Effector memory CD4-positive, alpha-beta T cell (primary cell): ENCODE data around the gene MIGA2.

Experiments used
- DNase-seq, 3 donors: peaks; one replicate each; pipeline ENCODE4 v3.0.0-alpha.2; 2020
- H3K27ac ChIP-seq: 2 replicates; pipeline ENCODE4 v1.7.0; 2013; ENCODE audit warnings: mild to moderate bottlenecking, low read length, moderate library complexity; ENCODE audit not compliant: insufficient read depth, poor library complexity, severe bottlenecking
- H3K27me3 ChIP-seq: replicated peaks from 2 replicates; pipeline ENCODE4 v1.7.0; 2013; ENCODE audit warnings: mild to moderate bottlenecking, low read length; ENCODE audit not compliant: insufficient read depth, control insufficient read depth, poor library complexity, severe bottlenecking
- H3K36me3 ChIP-seq: 2 replicates; pipeline ENCODE4 v1.7.0; 2013; ENCODE audit warnings: mild to moderate bottlenecking, low read length, moderate library complexity; ENCODE audit not compliant: control insufficient read depth, insufficient read depth
- H3K4me1 ChIP-seq: 2 replicates; pipeline ENCODE4 v1.7.0; 2013; ENCODE audit warnings: low read length, mild to moderate bottlenecking; ENCODE audit not compliant: control insufficient read depth, insufficient read depth, poor library complexity, severe bottlenecking
- H3K4me3 ChIP-seq: 2 replicates; pipeline ENCODE4 v1.7.0; 2013; ENCODE audit warnings: low read length, low read depth, mild to moderate bottlenecking; ENCODE audit not compliant: insufficient read depth, poor library complexity, severe bottlenecking
- H3K9me3 ChIP-seq: 2 replicates; pipeline ENCODE4 v1.7.0; 2013; ENCODE audit warnings: mild to moderate bottlenecking, low read length, moderate library complexity; ENCODE audit not compliant: control insufficient read depth

The MIGA2 gene

DNA sequence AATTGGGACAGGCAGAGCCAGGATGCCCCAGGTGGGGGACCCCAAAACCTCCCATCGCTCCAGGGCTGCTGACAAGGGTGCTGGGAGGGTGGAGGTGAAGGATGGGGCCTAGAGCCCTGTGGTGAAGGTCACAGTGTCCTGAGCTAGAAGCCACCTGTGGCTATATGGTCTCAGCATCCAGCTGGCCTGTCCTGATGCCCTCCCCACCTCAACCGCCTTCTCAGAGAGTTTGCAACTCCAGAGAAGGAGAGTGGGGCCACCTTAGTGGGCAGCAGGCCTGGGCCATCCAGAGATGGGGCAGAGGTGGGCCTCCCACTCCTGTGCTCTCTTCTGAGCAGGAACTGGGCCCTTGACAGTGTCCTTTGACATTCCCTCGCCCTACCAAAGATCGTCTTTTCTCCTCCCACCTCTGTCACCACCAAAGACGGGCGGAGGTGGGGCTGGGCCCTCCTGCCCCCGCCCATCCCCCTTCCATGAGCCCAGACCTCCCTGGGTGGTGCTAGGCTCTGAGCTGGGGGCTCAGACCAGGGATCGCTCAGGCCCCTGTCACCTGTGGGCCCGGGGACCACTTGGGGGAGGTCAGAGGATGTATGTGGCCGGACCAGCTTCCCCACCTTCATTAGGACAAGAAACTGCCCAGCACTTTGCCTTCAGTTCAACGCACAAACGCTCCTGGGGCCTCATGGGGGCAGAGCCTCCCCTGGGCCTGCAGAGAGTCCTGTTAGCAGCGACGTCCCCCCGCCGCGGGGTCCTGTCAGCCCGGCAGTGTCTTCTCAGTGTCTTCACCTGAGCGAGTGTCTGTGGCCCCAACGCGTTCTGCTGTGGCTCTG lies 34.5 kb downstream of the MIGA2 start:
- peaks cover 17% of the 10 kb centered on the region for H3K36me3 ChIP-seq
- DNase-seq, result no peak
- H3K4me3 ChIP-seq, result no peak overlapping the region
- no peaks in the 10 kb centered on the region for H3K9me3 ChIP-seq
- H3K27me3 ChIP-seq, result no peaks in the 10 kb centered on the region
- H3K4me1 ChIP-seq, result peaks cover 30% of the 10 kb centered on the region
- no peak overlapping the region for H3K27ac ChIP-seq

DNA sequence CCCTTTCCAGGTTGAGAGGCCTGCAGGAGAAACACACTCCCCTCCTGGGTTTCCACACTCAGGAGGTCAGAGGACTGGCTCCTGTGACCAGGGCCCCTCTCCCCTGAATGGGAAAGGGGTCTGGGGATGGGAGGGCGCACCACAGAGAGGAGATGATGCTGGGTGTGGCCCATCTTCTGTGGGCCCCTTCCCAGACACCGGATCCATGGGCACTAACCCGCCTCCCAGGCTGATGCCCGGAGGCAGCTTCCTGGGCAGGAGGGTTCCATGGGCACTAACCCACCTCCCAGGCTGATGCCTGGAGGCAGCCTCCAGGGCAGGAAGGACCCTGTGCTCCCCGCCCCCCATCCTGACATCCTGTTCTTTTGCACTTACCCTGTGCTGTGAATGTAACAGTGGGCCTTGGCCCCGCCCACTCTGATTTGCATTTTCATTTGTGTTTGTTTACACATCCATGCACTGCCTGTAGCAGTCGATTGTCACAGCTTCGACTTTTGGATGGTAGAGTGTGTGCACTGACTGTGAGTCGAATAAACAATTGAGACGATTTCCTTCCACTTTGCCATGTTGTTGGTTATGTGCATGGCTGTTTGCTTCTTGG lies 35.2 kb downstream of the MIGA2 start:
- H3K36me3 ChIP-seq, result peaks cover 14% of the 10 kb centered on the region
- H3K27ac ChIP-seq, result no peak overlapping the region
- peaks cover 30% of the 10 kb centered on the region for H3K4me1 ChIP-seq
- peak in 1 of 3 donors; percentile 16 for DNase-seq
- H3K27me3 ChIP-seq, result no peaks in the 10 kb centered on the region
- no peaks in the 10 kb centered on the region for H3K9me3 ChIP-seq
- no peak overlapping the region for H3K4me3 ChIP-seq

DNA sequence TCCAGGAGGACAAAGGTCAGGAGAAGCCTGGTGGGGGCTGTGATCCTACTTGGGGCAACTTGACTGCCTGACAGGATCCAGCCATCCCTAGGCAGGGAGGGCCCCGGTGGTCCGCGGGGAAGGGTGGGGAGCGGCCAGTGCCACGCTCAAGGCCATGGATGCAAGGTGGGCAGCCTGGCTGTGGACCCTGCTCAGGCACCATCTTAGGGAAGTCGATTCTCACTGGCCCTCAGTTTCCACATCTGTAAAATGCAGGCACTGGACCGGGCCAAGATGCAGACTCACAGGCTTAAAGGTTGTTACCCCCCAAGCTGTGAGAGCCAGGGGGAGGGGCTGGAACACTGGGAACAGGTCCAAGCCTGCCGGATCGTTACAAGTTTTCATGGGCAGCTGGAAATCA lies 35.7 kb downstream of the MIGA2 start:
- Histone ChIP-seq H3K4me3 (no peak overlapping the region), H3K9me3 (no peaks in the 10 kb centered on the region), H3K36me3 (peaks cover 13% of the 10 kb centered on the region), H3K4me1 (peaks cover 30% of the 10 kb centered on the region), H3K27me3 (no peaks in the 10 kb centered on the region), H3K27ac (no peak overlapping the region)
- DNase-seq, result no peak

DNA sequence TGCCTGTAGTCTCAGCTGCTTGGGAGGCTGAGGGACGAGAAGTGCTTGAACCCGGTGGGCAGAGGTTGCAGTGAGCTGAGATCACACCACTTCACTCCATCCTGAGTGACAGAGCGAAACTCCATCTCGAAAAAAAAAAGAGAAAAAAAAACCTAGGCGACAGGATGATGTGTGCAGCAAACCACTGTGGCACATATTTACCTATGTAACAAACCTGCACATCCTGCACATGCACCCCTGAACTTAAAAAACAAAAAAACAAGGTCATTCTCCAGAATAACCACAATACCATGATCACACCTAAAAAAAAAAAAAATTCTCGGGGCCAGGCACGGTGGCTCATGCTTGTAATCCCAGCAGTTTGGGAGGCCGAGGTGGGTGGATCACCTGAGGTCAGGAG lies 37.0 kb downstream of the MIGA2 start:
- peaks cover 29% of the 10 kb centered on the region for H3K4me1 ChIP-seq
- H3K36me3 ChIP-seq, result peaks cover 3% of the 10 kb centered on the region
- no peak for DNase-seq
- H3K27ac ChIP-seq, result no peak overlapping the region
- H3K4me3 ChIP-seq, result no peak overlapping the region
- H3K9me3 ChIP-seq, result no peaks in the 10 kb centered on the region
- H3K27me3 ChIP-seq, result no peaks in the 10 kb centered on the region

DNA sequence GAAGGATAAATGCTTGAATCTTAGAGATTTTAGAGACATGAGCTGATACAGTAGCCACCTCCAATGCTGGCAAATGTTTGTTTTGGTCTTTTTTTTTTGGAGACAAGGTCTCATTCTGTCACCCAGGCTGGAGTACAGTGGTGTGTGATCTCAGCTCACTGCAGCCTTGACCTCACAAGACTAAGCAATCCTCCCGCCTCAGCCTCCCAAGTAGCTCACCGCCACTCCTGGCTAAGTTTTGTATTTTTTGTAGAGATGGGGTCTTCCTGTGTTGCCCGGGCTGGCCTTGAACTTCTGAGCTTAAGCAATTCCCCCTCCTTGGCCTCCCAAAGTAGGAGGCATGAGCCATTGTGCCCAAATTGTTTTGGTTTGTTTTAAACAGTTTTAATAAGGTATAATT lies 37.7 kb downstream of the MIGA2 start:
- Histone ChIP-seq H3K4me3 (no peak overlapping the region), H3K36me3 (no peaks in the 10 kb centered on the region), H3K27me3 (no peaks in the 10 kb centered on the region), H3K27ac (no peak overlapping the region), H3K4me1 (peaks cover 22% of the 10 kb centered on the region), H3K9me3 (no peaks in the 10 kb centered on the region)
- no peak for DNase-seq

DNA sequence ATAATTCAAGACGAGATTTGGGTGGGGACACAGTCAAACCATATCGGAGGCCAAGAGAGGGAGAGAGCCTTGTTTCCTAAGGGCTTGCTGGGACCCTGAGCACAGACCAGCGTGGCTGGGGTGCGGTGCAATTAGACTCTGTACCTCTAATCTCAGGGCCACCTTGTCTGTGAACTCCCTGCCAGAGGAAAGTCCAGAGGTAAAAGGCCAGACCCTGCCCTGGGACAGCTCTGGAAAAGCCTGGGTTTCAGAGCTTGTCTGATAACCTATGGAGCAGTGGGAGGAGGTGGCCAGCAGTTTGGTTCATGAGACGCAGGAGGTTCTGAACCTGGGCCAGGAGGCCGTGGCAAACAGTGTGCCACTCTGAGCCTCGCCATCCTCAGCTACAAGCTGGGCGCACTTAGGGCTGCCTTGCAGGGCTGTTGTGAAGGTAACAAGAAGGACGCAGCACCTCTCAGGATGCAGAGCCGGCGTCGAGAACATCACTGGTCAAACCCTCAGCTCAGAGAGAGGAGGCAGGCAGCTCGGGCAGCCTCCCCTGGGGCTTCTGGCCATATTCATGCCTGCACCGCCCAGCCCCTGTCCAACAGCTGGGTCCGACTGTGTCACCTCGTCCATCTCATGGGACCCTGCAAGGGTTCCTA lies 39.7 kb downstream of the MIGA2 start:
- H3K9me3 ChIP-seq, result no peaks in the 10 kb centered on the region
- H3K4me3 ChIP-seq, result no peak overlapping the region
- no peak overlapping the region for H3K27ac ChIP-seq
- DNase-seq, result no peak
- peaks cover 8% of the 10 kb centered on the region for H3K4me1 ChIP-seq
- H3K27me3 ChIP-seq, result no peaks in the 10 kb centered on the region
- no peaks in the 10 kb centered on the region for H3K36me3 ChIP-seq

DNA sequence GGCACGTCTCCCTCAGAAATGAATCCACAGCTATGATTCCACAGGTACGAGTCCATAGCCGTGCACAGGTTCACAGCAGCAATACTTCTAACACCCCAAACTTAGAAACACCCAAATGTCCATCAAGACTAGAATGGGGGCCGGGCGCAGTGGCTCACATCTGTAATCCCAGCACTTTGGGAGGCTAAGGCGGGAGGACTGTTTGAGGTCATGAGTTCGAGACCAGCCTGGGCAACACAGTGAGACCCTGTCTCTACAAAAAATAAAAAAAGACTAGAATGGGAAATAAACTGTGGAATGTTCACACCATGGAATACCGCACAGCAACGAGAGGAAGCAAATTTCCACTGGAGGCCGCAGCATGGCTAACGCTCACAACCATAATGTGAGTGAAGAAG lies 40.2 kb downstream of the MIGA2 start:
- DNase-seq, result no peak
- Histone ChIP-seq H3K9me3 (no peaks in the 10 kb centered on the region), H3K27me3 (no peaks in the 10 kb centered on the region), H3K27ac (no peak overlapping the region), H3K4me1 (peaks cover 7% of the 10 kb centered on the region), H3K36me3 (no peaks in the 10 kb centered on the region), H3K4me3 (no peak overlapping the region)

DNA sequence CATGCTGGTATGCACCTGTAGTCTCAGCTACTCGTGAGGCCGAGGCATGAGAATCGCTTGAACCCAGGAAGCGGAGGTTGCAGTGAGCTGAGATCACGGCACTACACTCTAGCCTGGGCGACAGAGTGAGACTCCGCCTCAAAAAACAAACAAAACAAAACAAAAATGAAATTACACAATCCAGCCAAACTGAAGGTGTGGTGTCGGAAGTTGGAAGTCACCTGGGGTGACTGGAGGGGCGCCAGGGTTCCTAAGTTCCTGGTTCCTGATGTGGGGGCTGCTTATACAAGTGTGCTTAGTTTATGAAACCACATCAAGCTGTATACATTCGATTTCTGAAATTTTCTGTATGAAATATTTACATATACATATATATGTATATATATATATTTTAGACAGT lies 40.8 kb downstream of the MIGA2 start:
- Histone ChIP-seq H3K36me3 (no peaks in the 10 kb centered on the region), H3K9me3 (no peaks in the 10 kb centered on the region)
- no peak for DNase-seq

DNA sequence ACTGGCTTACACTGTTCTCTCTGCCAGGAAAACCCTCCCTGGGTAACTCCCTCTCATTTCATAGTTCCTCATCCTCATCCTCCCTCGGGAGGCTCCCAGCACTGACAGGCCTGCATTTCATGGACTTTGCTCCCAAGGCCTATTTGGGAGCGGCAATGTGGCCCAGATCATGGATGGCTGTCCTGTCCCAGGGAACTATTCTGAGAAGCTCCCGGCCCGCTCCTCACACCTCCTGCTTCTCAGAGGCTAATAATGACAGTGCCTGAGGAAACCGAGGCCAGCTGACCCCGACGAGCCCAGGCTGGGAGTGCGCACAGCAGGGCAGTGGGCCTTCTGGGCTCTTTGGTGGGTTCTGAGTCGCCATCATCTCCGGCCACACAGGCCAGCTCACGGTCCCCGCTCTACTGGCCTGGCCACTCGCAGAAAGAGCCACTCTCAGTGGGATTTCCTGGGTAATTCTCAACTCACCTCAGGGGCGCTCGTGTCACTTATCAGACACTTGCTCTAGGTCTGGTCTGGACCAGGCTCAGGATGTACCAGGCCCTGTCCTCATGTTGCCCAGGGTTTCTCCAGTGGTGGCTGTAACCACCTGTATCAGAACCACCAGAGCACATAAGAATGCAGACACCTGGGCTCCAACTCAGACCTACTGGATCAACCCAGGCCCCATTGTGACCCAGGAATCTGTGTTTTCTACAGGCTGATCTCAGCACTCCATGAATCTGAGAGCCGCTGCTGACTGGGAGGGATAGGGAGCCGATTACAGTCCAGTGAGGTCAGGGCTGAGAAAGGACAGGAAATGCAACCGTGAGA lies 42.5 kb downstream of the MIGA2 start:
- no peak overlapping the region for H3K4me3 ChIP-seq
- no peak for DNase-seq
- H3K36me3 ChIP-seq, result no peaks in the 10 kb centered on the region
- no peaks in the 10 kb centered on the region for H3K27me3 ChIP-seq
- H3K4me1 ChIP-seq, result peaks cover 10% of the 10 kb centered on the region
- no peak overlapping the region for H3K27ac ChIP-seq
- no peaks in the 10 kb centered on the region for H3K9me3 ChIP-seq

More for the DNA sequence above, 40.8 kb downstream of the MIGA2 start:
- H3K27ac ChIP-seq, result no peak overlapping the region
- H3K27me3 ChIP-seq, result no peaks in the 10 kb centered on the region
- H3K4me1 ChIP-seq, result peaks cover 12% of the 10 kb centered on the region
- H3K4me3 ChIP-seq, result no peak overlapping the region
